HG02678 (cell line): ENCODE data around the gene NFKB2.

Experiments used
- ATAC-seq: cut with Tn5 transposase; IDR thresholded peaks from one replicate; pipeline ENCODE4 v1.9.1; 2021; ENCODE audit warnings: mild to moderate bottlenecking, moderate library complexity; ENCODE audit not compliant: unreplicated experiment

The NFKB2 gene

DNA sequence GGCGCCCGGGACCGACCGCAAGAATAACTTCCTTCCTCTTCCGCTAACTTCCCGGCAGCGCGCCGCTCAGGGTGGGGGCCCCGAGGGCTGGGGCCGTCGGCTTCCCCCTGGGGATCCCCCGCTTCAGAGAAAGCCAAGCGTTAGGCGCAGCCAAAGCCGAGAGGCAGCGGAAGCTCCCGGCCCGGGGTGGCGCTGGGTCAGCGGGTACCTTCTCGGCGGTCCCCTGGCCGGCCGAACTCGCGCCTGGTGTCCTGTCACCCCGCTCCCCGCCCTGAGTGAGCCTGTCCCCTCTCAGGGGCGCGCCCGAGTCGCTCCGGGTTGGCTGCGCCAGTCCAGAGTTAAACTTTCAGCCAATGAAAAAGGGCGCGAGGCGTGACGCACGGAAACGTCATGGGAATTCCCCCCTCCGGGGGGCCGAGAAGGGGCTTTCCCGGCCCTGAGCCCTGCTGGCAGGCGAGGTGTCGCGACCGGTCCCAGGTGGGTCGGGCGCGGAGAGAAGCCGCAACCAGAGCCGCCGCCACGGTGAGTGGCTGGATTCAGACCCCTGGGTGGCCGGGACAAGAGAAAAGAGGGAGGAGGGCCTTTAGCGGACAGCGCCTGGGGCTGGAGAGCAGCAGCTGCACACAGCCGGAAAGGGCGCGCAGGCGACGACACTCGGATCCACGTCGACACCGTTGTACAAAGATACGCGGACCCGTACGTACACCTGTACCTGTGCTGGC, 1.3 kb upstream of the NFKB2 start:
- peak; percentile 82 for ATAC-seq

DNA sequence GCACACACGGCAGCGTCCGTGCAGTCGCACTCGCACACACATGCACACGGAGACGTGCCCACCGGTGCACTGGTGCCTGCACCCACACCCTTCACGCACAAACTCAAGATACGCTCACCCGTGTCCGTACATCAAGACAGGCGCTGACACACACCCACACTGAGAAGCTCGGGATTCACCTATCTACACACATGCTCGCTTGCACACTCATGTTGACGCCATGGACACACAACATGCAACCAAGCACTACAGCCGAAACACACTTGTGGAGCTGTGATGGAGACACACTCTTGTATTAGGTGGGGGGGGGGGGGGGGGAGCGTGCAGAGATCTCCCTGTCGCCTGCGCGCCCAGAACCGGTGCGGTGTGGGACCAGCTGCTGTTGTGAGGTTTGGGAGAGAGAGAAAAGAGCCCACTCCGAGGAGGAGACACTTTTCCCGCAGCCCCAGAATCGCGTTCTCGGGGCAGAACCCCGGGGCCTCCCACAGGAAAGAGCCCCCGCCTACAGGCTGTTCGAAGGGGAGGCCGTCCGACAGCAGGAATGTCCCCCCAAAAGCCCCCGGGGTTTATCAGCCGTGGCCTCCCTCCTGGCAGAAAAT, 605 bp upstream of the NFKB2 start:
- peak; percentile 2 for ATAC-seq

DNA sequence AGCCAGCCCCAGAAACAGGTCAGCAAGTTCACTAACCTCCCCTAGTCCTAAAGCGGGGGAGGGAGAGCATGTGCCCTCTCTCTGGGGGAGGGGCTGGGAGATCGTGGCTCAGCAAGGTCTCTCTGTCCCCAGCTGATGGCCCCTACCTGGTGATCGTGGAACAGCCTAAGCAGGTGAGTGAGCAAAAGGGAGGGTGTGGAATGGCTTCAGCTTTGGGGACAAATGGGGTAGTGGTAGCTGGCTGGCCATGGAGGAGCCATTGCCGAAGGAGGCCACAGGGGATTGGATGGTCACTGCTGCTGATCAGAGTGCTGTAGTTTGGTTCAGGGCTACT, 779 bp downstream of the NFKB2 start:
- no peak for ATAC-seq

GRCh38 chr10:102396730-102397151, 1.2 kb downstream of the NFKB2 start:
- no peak for ATAC-seq

- no peak for ATAC-seq
Measured at GRCh38 chr10:102397222-102398171, 2.0 kb downstream of the NFKB2 start.

DNA sequence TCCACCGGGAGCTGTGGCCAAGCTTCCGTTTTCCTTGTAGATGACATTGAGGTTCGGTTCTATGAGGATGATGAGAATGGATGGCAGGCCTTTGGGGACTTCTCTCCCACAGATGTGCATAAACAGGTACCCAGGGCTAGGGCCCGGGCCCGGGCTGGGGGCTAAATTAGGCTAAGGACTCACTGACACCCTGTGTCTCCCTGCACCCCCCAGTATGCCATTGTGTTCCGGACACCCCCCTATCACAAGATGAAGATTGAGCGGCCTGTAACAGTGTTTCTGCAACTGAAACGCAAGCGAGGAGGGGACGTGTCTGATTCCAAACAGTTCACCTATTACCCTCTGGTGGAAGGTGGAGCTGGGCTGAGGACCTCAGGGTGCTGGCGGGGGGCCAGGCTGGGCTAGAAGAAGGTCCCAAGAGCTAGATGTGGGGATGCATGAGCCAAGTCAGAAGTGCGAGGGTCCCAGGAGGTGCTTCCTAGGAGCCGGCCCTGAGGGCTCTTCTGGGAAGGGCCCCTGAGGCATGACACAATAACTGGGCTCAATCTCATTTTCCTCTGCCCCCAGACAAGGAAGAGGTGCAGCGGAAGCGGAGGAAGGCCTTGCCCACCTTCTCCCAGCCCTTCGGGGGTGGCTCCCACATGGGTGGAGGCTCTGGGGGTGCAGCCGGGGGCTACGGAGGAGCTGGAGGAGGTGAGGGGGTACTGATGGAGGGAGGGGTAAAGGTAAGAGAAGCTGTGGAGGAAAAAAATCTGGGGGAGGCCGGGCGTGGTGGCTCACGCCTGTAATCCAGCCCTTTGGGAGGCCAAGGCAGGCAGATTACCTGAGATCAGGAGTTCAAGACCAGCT, 2.9 kb downstream of the NFKB2 start:
- no peak for ATAC-seq

GRCh38 chr10:102399217-102400021, 3.9 kb downstream of the NFKB2 start:
- peak; percentile 47 for ATAC-seq

GRCh38 chr10:102400076-102400475, 4.6 kb downstream of the NFKB2 start:
- no peak for ATAC-seq

- no peak for ATAC-seq
Measured at GRCh38 chr10:102400598-102401341, 5.3 kb downstream of the NFKB2 start.

GRCh38 chr10:102401342-102401654, 5.8 kb downstream of the NFKB2 start:
- no peak for ATAC-seq

GRCh38 chr10:102401735-102402511, 6.4 kb downstream of the NFKB2 start:
- no peak for ATAC-seq

DNA sequence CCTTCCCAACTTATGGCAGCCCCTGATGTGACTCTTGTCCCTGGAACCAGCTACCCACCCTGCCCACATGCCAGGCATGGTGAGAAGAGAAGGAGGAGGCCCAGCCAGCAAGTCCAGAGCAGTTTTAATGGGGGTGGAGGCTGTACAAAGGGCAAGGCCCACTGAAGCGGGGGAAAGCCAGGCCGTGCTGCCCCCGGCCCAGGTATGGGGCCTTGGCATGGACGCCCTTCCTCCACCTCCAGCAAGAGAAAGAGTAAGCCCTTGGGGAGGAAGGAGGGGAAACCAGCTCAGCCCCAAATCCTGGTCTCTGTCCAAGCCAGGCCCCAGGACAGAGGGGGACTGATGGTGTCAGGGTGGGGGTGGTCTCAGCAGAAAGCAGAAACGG, 7.0 kb downstream of the NFKB2 start:
- no peak for ATAC-seq

- no peak for ATAC-seq
Measured at GRCh38 chr10:102403115-102403514, 7.6 kb downstream of the NFKB2 start.

DNA sequence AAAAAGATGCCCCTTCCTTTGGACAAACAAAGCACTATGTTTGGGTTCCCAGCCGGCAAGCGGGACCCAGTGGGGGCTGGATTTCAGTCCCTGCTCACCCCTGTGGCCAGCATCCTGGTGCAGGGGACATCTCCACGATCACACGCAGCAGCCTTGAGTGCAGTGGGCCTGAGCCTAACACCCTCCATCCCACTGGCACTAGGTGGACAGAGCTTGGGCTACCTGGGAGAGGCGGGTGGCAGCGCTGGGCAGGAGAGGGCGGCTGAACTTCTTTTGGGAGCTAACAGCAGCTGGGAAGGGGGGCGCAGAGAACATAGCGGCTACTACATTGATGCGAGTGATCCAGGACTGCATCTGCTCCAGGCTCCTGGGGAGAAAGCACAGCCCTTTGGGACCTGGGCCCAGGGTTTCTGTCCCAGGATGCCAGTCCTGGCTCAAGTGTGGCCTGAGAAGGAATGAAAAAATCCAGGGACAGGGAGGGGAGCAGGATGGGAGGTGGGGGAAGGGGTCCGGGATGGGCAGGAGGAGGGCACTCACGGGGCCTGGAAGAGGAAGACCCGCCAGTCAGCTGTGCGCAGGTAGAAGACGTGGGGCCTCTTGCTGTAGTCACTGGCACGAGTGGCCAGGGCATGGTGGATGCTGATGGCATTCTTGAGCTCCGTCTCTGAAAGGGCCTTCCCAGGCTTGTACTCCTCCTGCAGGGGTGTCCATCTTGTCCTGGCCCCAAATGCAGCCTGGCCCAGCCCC, 9.0 kb downstream of the NFKB2 start:
- ATAC-seq = no peak

DNA sequence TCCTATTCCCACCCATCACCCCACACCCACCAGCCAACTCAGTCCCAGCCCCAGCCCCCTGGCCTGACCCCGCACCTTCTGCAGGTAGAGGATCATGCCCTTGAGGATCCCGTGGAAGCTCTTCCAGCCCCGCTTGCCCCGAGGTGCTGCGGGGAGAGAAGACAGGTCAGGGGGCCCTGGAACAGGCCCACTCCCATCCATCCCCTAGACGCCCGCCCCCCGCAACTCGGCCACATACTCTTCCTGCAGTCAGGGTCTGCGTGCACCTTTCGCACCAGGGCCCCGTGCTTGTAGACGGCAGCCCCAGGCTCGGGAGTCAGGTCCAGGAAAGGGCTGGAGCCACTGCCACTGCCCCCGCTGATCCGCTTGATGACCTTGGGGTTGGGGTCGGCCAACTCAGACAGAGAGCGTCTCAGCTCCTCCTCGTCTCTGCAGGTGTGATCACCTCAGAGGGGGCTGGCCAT, 9.6 kb downstream of the NFKB2 start:
- no peak for ATAC-seq

GRCh38 chr10:102405632-102406031, 10.1 kb downstream of the NFKB2 start:
- ATAC-seq = no peak

DNA sequence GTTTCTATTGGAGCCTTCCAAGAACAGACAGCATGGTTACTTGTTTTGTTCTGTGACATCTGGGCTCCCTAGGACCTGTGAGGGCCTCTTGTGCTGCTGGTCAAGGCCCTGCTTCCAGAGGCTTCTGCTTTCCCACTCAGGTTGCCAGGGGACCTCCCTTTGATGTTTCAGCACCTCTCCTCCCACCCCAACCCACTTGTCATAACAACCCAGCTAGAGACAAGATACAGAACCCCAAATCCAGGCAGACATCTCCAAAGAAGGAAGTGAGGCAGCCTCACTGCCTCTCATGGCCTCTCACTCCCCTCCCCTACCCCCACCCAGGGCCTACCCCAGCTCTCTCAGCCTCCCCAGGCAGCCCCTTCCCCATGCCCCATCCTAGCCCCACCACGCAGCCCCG, 11.3 kb downstream of the NFKB2 start:
- no peak for ATAC-seq
